HG02938 (cell line): ENCODE results near the gene HTT-AS.
A peak's percentile ranks its signal among the peaks of the same experiment; 100 is the strongest.
"Not testable (repeated sequence)": the region's sequence is repeated elsewhere in the genome, so short reads cannot be mapped to it uniquely, and the experiment has no call there.

Experiments
- ATAC-seq: cut with Tn5 transposase; IDR thresholded peaks from one replicate; pipeline ENCODE4 v1.9.1; 2021; ENCODE audit warnings: mild to moderate bottlenecking, moderate library complexity; ENCODE audit not compliant: unreplicated experiment

The HTT-AS gene

DNA sequence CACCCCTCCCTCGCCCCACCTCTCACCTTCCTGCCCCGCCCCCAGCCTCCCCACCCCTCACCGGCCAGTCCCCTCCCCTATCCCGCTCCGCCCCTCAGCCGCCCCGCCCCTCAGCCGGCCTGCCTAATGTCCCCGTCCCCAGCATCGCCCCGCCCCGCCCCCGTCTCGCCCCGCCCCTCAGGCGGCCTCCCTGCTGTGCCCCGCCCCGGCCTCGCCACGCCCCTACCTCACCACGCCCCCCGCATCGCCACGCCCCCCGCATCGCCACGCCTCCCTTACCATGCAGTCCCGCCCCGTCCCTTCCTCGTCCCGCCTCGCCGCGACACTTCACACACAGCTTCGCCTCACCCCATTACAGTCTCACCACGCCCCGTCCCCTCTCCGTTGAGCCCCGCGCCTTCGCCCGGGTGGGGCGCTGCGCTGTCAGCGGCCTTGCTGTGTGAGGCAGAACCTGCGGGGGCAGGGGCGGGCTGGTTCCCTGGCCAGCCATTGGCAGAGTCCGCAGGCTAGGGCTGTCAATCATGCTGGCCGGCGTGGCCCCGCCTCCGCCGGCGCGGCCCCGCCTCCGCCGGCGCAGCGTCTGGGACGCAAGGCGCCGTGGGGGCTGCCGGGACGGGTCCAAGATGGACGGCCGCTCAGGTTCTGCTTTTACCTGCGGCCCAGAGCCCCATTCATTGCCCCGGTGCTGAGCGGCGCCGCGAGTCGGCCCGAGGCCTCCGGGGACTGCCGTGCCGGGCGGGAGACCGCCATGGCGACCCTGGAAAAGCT lies at the start of gene HTT-AS, which contains the start of gene HTT:
Gene HTT-AS, minus strand, starts transcription at position 461 of the 768 bp plus-strand sequence.
Gene HTT, plus strand, starts transcription at position 604 of the 768 bp plus-strand sequence. Its CDS starts 145 bp downstream, at position 749.
- peak; percentile 59 for ATAC-seq

DNA sequence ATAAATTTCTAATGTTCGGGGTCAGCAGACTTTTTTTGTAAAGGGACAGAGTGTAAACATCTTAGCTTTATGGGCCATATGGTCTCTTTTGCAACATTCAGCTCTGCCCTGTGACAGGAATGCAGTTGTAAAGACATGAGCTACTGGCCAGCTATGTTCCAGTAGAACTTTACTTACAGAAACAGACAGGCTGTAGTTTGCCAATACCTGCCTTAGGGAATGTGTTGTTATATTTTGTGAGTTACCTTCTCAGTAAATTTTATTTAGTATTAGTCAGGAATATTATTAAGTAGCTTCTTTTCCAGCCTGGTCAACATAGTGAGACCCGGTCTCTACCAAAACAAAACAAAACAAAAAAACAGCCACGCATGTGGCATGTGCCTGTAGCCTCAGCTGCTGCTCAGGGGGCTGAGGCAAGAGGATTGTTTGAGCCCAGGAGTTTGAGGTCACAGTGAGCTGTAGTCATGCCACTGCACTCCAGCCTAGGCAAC lies 48.9 kb upstream of the HTT-AS start:
- no peak for ATAC-seq

- ATAC-seq: no peak
These were observed 47.8 kb upstream of the HTT-AS start for GRCh38 chr4:3122081-3122563.

- no peak for ATAC-seq
These were observed 47.3 kb upstream of the HTT-AS start for GRCh38 chr4:3121596-3121995.

DNA sequence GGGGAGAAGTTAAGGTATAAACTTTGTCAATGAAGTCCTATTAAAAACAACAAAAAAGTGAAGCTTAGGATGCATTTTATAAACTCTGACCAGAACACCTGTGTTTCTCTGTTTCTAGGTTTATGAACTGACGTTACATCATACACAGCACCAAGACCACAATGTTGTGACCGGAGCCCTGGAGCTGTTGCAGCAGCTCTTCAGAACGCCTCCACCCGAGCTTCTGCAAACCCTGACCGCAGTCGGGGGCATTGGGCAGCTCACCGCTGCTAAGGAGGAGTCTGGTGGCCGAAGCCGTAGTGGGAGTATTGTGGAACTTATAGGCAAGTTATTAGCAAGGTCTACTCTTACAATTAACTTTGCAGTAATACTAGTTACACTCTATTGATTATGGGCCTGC lies 46.8 kb upstream of the HTT-AS start:
- no peak for ATAC-seq

DNA sequence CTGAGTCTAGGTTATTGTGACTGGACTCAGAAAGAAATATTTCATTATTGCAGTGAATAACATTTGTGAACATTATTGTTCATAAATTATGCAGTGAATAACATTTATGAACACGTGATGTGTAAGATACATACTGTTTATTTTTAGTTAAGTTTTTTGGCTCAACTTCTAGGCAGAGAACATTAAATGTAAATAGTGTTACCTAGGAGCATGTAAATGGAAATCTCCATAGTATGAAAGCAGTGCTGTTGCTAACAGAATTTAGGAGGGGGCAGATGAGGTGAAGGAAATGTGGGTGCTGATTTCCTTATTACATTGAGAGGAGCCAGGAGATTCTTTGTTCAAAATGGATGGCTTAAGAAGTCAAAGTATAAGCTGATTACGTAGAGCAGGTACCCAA lies 45.1 kb upstream of the HTT-AS start:
- ATAC-seq: no peak

DNA sequence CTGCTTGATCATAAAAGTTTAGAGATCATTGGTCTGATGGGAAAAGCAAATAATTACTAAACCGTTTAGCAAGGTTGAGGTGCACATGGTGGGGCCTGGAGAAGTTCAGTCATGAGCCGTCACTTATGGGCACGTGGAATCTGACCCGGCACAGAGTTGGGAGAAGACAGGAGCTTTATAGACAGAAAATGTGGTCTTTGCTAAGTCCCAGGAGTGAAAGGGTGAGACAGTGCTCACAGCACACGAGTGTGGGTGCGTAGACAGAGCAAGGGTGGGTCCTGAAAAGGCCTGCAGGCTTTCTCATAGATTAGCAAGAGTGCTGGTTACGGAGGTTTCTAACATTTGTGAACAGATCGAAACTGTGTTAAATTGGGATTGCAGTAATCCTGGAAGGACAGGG lies 44.0 kb upstream of the HTT-AS start:
- ATAC-seq: no peak

DNA sequence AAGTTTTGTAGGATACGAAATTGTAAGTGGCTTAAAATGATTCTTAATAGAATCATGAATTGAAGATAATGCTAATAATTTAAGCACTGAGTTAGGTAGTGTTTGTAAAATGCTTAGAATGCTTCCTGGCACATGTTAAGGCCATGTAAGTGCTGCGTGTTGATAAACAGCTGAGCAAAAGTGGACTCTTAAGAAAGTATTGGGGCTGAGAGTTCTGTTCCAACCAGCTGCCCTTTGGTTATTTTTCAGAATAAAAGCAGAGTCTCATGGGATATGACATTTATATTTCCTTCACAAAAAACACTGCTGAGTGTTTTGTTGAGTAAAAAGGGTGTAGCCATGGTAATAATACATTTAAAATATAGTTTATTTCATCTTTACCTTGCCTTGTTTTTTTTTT lies 42.6 kb upstream of the HTT-AS start:
- ATAC-seq: no peak

- no peak for ATAC-seq
These were observed 41.4 kb upstream of the HTT-AS start for GRCh38 chr4:3115637-3116270.

DNA sequence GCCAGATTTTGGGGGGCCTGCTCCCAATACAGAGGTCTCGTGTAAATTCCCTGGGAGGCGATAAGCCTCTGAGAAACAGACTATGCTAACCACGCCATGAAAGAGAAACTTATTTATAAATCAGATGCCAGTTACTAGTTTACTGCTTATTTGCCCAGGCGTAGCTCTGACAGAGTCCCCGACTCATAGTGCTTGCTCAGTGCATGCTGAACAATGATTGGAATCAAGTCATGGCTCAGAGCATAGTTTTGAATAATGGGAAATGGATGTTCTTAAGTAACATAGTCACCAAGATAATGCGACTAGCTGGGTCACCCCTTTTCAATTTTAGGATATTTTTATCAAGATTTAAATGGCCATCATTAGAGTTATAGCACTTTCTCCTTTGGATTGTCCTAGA lies 40.0 kb upstream of the HTT-AS start:
- ATAC-seq: no peak

- no peak for ATAC-seq
These were observed 38.5 kb upstream of the HTT-AS start for GRCh38 chr4:3112609-3113469.

DNA sequence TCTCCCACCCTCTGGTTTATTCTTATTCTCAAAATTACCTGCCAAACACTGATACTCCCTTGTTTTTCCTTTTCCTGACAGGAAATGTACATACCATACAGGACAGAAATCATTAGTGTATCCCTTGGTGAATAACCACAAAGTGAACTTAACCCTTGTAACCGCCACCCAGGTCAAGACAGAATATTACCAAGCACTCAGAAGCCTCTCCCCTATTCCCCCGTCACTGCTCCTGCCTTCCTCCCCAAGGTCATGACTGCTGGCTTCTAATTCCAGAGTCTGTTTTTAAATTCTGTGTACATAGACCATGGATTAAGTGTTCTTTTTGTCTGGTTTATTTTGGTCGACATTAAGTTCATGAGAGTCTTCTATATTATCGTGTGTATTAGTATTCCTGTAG lies 37.9 kb upstream of the HTT-AS start:
- no peak for ATAC-seq

GRCh38 chr4:3111461-3111860 lies 37.1 kb upstream of the HTT-AS start:
- no peak for ATAC-seq

GRCh38 chr4:3108211-3108610 lies 33.9 kb upstream of the HTT-AS start:
- no peak for ATAC-seq

- ATAC-seq: no peak
These were observed 33.4 kb upstream of the HTT-AS start for GRCh38 chr4:3107691-3108121.

DNA sequence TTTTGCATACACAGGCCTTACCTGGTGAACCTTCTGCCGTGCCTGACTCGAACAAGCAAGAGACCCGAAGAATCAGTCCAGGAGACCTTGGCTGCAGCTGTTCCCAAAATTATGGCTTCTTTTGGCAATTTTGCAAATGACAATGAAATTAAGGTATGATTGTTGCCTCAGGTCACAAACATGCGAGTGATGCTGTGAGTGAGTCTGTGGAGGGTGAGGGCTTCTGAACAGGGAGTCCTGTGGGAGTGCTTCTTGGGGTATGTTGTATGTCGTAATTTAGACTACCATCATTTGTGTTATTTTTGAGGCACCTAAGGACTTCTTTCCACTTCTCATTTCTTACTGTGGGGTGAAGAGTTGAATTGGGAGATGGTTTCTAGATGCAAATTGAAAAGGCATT lies 32.9 kb upstream of the HTT-AS start:
- no peak for ATAC-seq

DNA sequence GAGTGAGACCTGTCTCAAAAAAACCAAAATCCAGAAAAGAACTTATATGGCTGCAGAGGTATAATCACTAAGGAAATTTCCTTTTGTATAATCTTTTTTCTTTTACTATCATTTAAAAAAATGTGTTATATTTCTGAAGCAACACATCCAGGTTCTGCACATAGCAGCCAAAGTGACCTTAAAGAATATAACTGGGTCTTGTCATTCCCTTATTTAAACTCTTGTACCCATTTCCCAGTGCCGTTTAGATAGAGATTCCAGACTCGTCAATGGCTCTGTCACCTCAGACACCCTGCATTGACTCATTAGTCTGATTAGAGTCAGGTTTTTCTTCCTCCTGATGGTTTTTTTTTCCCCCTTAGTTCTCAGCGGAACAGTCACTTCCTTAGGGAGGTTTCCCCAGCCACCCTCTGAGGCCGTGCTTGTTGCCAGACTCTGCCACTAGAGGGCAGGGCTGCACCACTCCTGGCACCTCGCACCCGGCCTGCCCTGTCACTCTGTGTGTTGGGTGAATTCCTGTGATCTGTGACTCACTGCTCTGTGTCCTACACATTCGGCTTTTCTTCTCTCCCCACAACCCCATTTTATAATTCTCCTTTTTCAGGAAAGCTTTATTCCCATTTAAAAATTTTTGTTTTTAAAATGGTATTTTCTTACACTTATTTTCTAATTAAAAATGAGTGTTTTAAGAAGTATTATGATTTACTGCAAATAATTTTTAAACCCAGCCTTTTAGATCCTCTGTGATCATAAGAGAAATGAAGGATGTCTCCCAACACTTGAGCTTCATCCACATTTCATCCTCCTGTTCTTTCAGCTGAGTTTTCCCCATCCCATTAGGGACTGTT lies 32.2 kb upstream of the HTT-AS start:
- peak; percentile 80 for ATAC-seq

DNA sequence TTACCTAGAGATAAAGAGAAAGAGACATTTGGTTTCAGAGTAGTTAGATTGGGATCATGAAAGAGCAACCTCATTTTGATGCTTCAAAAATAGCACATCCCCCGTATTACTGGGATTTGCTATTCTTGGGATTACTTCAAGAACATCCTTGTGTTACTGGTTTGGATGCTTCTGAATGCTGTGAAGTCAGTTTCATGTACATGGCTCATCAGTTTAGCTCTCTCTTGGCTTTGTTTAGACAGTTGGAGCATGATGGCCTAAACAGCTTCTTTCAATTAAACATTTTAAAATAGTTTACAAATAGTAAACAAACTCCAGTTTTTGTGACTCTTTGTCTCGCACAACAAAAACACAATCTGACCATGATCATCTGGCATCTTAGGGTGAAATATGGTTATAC lies 24.0 kb upstream of the HTT-AS start:
- ATAC-seq: no peak

DNA sequence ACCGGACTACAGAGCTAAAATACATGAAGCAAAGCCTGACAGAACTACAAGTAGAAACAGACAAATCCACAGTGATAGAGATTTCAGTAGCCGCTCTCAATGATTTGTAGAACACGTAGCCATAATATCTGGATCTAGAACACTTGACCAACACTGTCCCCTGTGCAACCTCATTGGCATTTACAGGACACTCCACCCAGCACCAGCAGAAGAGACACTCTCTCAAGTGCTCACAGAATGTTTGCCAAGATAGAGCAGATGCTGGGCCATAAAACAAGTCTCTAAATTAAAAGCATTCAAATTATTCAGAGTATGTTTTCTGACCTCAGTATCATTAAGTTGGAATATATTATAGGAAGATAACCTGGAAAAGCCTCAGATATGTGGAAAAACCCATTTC lies 21.9 kb upstream of the HTT-AS start:
- no peak for ATAC-seq

DNA sequence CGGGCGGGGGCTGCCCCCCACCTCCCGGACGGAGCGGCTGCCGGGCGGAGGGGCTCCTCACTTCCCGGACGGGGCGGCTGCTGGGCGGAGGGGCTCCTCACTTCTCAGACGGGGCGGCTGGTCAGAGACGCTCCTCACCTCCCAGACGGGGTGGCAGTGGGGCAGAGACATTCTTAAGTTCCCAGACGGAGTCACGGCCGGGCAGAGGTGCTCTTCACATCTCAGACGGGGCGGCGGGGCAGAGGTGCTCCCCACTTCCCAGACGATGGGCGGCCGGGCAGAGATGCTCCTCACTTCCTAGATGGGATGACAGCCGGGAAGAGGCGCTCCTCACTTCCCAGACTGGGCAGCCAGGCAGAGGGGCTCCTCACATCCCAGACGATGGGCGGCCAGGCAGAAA lies 20.4 kb upstream of the HTT-AS start:
- ATAC-seq: not testable (repeated sequence)
